C4-2B (cell line): ENCODE results near the gene PRDM1.

Experiments
- ZFX ChIP-seq: fragments of 450-650 bp; IDR thresholded peaks from 2 replicates; pipeline ENCODE4 v1.6.1; 2017
- TF ChIP-seq, protein P1 (sequence below): fragments of 450-650 bp; conservative IDR thresholded peaks from 2 replicates; pipeline ENCODE4 v1.5.1; 2017; ENCODE audit warnings: mild to moderate bottlenecking

DNA sequence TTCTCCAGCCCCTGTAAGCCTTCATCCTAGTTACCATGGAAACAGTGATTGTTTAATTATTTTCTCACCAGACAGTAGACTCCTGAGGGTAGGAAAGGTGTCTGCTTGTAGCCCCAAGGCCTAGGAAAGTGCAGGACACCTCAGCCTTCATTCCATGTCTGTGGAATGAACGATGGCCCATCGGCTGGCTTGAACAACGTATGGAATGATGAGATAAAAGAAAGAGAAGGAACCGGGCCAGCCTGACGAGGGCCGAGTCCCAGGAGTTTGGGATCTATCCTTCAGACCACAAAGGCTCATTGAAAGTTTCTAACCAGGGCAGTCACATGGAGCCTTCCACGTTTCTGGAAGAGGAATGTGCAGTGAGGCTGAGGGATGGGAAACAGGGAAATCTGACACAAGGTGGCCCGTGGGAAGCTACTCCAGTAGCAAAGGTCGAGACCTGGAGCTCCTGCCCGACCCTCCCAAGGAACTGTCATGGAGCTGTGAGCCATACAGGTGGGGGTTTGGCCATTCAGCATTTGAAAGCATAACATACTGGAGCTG is 46.1 kb downstream of the PRDM1 start:
- TF ChIP-seq, protein P1, sequence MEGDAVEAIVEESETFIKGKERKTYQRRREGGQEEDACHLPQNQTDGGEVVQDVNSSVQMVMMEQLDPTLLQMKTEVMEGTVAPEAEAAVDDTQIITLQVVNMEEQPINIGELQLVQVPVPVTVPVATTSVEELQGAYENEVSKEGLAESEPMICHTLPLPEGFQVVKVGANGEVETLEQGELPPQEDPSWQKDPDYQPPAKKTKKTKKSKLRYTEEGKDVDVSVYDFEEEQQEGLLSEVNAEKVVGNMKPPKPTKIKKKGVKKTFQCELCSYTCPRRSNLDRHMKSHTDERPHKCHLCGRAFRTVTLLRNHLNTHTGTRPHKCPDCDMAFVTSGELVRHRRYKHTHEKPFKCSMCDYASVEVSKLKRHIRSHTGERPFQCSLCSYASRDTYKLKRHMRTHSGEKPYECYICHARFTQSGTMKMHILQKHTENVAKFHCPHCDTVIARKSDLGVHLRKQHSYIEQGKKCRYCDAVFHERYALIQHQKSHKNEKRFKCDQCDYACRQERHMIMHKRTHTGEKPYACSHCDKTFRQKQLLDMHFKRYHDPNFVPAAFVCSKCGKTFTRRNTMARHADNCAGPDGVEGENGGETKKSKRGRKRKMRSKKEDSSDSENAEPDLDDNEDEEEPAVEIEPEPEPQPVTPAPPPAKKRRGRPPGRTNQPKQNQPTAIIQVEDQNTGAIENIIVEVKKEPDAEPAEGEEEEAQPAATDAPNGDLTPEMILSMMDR: no peak
- TF ChIP-seq ZFX: no peak
